ENCODE results near the gene ASB15.
A peak's percentile ranks its signal among the peaks of the same experiment; 100 is the strongest.

ASB15 gene

DNA sequence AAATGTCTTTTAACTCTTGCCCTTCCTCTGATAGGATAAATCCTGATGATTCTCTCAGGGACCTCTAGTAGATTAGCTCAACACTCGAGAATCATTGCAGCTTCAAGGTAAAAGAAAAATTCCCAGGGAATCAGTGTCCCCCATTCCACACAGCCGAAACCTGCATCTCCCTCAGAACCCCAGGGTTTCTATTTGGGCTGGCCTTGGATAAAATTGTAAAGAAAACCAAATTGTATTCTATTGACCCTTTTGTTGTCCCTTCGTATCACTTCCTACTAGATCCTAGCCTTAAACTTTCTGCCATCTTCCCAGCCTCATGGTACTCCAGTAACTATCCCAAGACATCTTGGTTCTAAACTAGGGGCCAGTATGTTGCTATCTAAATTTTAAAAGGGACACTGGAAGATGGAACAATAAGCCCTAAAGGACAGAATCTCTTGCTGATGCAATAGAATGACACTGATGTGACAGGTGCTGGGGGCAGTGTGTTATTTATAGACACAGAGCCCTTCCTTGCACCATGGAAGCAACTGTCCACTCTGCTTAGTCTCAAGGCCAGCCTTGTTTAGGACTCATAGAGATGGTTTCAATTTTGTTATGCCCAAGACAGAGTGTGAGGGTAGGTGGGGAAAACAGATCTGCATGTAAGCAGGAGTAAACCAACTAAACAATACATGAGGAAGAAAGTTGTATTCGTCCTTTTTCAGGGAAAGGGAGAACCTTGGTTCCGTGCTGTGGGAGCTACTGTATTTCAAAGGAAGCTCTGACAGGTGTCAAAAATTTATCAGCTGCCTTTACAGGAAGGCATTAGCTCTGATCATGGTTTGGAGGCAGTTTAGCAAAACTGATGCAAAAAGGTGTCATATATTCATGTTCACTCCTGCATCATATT, 7.6 kb downstream of the ASB15 start:
- H3K9me3 Mint-ChIP-seq, result no peaks in the 10 kb centered on the region
- no peak overlapping the region for H3K27ac Mint-ChIP-seq
- no peaks in the 10 kb centered on the region for H3K4me1 Mint-ChIP-seq
- H3K27me3 Mint-ChIP-seq, result peaks cover 11% of the 10 kb centered on the region
- DNase-seq (ENCODE audit: low spot score in 2 of 2) (no peak), ATAC-seq (ENCODE audit: low read depth) (no peak)
- H3K36me3 Mint-ChIP-seq, result no peaks in the 10 kb centered on the region
- no peak overlapping the region for H3K4me3 Mint-ChIP-seq

DNA sequence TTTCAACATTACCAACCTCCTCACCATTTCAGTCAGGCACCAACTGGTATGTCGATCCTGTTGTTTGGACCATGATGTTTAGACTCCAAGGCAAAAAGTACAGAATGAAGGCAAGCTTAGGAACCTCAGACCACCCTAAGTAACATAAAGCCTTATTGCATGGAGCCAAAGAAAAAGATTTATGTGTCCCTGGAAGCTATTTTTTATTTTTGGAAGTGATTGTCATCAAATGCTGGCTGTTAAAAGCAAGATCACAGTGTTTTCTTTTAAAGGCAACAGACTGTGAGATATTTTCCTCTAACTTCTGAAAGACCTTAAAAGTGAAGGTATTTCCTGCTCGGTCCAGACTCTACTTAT, 8.2 kb downstream of the ASB15 start:
- H3K4me3 Mint-ChIP-seq, result no peak overlapping the region
- no peak overlapping the region for H3K27ac Mint-ChIP-seq
- DNase-seq (ENCODE audit: low spot score in 2 of 2) (no peak), ATAC-seq (ENCODE audit: low read depth) (no peak)
- H3K4me1 Mint-ChIP-seq, result no peaks in the 10 kb centered on the region
- no peaks in the 10 kb centered on the region for H3K36me3 Mint-ChIP-seq
- peaks cover 11% of the 10 kb centered on the region for H3K27me3 Mint-ChIP-seq
- H3K9me3 Mint-ChIP-seq, result no peaks in the 10 kb centered on the region

DNA sequence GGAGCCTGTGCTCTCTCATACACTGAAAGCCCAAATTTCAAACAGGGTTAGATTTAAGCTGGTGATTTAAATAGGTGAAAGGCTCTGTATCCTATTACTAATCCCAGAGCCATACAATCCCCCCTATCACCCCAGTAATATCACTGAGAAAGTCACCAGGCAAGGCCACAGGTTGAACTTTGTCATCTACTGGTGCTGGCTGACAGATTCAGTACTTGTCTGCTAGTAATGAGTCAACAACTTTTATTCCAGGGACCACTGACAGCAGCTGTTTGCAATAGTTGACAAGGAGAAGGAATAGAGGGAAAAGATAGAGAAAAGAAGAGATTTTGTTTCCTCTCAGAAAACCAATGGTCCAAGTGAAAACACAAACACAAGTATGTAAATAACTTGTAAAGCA, 10.4 kb downstream of the ASB15 start:
- Mint-ChIP-seq H3K9me3 (no peaks in the 10 kb centered on the region), H3K36me3 (no peaks in the 10 kb centered on the region), H3K4me3 (no peak overlapping the region), H3K27ac (no peak overlapping the region), H3K27me3 (peaks cover 11% of the 10 kb centered on the region), H3K4me1 (no peaks in the 10 kb centered on the region)
- ATAC-seq (ENCODE audit: low read depth) (no peak), DNase-seq (ENCODE audit: low spot score in 2 of 2) (no peak)

DNA sequence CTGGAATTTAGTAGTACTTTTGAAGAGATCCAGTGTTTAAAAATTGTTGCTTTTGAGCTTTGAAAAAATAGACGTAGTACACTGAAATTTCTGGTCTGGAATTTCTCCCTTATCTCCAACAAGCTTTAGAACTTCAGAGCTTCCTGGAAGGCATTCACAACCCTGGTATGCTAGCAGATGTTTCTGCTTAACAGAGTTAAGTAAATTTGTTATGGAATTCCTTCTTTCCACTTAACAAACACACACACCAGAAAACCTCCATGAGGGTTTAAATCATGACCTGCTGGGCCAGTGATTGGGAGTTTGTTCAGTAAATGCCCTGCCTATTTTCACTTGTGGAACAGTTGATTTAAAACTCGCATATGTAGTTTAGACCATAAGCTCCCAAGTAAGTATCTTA, 13.7 kb downstream of the ASB15 start:
- no peaks in the 10 kb centered on the region for H3K4me1 Mint-ChIP-seq
- no peak overlapping the region for H3K27ac Mint-ChIP-seq
- ATAC-seq (ENCODE audit: low read depth) (no peak), DNase-seq (ENCODE audit: low spot score in 2 of 2) (no peak)
- peaks cover 12% of the 10 kb centered on the region for H3K27me3 Mint-ChIP-seq
- no peak overlapping the region for H3K4me3 Mint-ChIP-seq
- no peaks in the 10 kb centered on the region for H3K9me3 Mint-ChIP-seq
- H3K36me3 Mint-ChIP-seq, result no peaks in the 10 kb centered on the region

DNA sequence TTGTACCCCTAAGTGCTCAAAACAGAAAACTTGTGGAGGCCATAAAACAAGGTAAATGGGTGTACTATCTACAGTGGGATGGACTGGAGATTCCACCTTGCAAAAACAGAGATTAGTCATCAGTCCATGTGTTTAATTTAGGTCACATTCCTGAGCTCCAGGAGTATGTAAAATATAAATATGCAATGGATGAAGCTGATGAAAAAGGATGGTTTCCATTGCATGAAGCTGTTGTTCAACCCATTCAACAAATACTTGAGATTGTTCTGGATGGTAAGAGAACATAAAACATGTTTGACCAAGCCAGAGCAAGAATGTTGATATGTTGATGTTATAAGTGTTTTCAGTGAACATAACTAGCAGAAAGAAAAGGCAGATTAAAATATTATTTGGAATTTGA, 14.6 kb downstream of the ASB15 start:
- H3K36me3 Mint-ChIP-seq, result no peaks in the 10 kb centered on the region
- DNase-seq (ENCODE audit: low spot score in 2 of 2) (no peak), ATAC-seq (ENCODE audit: low read depth) (no peak)
- no peak overlapping the region for H3K27ac Mint-ChIP-seq
- no peak overlapping the region for H3K4me3 Mint-ChIP-seq
- H3K4me1 Mint-ChIP-seq, result no peaks in the 10 kb centered on the region
- peaks cover 12% of the 10 kb centered on the region for H3K27me3 Mint-ChIP-seq
- no peaks in the 10 kb centered on the region for H3K9me3 Mint-ChIP-seq

DNA sequence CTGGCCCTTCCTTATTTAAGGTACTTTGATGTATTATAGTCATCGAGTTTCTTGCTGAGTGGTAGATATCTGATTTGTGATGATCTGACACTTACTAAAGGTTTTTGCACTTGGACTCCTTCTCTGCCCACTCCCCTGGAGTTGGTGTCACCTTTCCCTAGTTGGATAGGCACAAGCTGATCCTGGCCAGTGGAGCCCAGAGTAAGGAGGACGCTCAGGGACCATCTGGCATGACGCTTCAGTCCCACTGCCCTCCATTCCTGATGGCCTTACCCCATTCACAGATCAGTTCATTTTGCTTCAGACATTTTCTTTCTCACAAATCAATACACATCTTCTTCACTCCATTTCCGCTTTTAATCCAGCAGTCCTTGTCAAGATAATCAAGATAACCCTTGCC, 20.1 kb downstream of the ASB15 start:
- Mint-ChIP-seq H3K9me3 (no peaks in the 10 kb centered on the region), H3K27me3 (peaks cover 9% of the 10 kb centered on the region), H3K4me1 (peaks cover 4% of the 10 kb centered on the region), H3K4me3 (no peak overlapping the region), H3K36me3 (no peaks in the 10 kb centered on the region), H3K27ac (no peak overlapping the region)
- DNase-seq (ENCODE audit: low spot score in 2 of 2) (no peak), ATAC-seq (ENCODE audit: low read depth) (no peak)

DNA sequence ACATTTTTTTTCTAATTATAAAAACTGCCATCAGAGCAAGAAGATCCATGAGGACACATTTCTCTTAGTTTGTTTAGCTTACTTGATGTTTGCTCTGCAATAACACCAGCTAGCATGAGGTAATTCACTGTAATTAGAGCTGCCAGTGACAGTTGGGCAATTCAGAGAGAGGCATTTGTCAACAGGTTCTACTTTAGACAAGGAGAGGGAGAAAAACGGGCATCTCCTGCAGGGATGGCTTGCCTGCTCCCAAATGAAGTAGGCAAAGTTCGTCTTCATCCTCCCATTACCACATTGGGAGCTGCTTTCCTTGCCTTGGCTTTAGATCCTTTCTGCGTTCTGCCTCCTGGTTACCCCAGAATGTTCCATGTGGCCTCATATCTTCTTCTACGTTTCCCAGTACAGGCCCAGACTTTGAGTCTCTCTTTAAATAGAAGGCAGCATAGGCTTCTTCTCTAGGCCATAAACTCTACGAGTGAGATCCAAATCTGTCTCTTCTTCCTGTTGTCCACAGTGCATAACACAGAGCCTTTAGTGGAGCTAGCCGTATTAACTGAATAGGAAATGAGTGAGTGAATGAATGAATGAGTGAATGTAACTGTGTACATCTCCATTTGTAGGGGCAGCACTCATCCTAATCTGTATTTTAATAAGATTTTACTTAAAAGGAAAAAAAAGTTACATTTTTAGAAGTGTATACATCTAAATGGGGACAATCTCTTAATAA, 21.2 kb downstream of the ASB15 start:
- Mint-ChIP-seq H3K36me3 (no peaks in the 10 kb centered on the region), H3K4me1 (peaks cover 4% of the 10 kb centered on the region), H3K27me3 (peaks cover 7% of the 10 kb centered on the region), H3K9me3 (no peaks in the 10 kb centered on the region), H3K27ac (no peak overlapping the region), H3K4me3 (no peak overlapping the region)
- no peak for ATAC-seq (ENCODE audit: low read depth)
- no peak for DNase-seq (ENCODE audit: low spot score in 2 of 2)

DNA sequence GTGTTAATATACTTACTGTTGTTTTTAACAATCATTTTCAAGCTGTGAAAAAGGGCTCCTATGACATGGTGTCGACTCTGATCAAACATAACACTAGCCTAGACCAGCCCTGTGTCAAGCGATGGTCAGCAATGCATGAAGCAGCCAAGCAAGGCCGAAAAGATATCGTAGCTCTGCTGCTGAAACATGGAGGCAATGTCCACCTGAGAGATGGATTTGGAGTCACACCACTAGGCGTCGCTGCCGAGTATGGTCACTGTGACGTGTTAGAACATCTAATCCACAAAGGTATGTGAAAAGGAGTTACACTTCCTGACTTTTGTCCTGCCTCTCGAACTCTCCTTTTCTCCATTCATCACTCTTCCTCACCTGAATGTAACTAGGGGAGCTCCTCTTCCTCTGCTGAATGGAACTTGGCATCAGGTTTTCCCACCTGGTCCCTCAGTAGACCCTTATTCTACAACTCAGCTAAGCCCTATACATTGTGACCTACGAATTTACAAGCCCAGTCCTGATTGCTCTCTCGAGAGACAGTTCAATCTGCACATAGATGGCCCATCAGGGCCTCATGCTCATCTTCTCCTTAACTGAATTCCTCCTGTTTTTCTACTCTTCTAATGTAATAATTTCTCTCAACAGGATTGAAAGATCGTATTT, 23.0 kb downstream of the ASB15 start:
- peaks cover 6% of the 10 kb centered on the region for H3K27me3 Mint-ChIP-seq
- no peaks in the 10 kb centered on the region for H3K9me3 Mint-ChIP-seq
- no peaks in the 10 kb centered on the region for H3K36me3 Mint-ChIP-seq
- ATAC-seq (ENCODE audit: low read depth) (peak; percentile 44), DNase-seq (ENCODE audit: low spot score in 2 of 2) (peak; percentile 33 to 37)
- H3K4me1 Mint-ChIP-seq, result peaks cover 4% of the 10 kb centered on the region
- no peak overlapping the region for H3K4me3 Mint-ChIP-seq
- H3K27ac Mint-ChIP-seq, result no peak overlapping the region

DNA sequence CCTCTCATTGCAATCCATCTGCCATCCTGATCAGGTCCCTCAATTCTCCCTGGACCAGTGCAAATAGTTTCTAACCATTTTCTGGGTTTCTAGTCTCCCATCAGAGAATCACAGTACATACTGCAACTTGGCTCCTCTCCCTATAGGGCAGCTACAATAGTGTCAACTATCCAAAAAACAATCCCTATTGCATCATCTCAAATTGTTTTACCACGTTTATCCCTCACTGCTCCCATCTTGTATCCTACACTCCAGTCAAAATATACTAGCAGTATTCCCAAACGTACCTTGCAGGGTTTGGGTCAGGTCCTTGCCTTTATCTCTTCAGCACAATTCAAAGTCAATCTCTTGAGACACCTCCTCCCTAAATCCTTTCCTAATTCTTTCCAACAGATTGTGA, 23.6 kb downstream of the ASB15 start:
- Mint-ChIP-seq H3K36me3 (no peaks in the 10 kb centered on the region), H3K27ac (no peak overlapping the region), H3K4me3 (no peak overlapping the region), H3K9me3 (no peaks in the 10 kb centered on the region), H3K4me1 (peaks cover 4% of the 10 kb centered on the region), H3K27me3 (peaks cover 6% of the 10 kb centered on the region)
- DNase-seq (ENCODE audit: low spot score in 2 of 2) (no peak), ATAC-seq (ENCODE audit: low read depth) (no peak)

DNA sequence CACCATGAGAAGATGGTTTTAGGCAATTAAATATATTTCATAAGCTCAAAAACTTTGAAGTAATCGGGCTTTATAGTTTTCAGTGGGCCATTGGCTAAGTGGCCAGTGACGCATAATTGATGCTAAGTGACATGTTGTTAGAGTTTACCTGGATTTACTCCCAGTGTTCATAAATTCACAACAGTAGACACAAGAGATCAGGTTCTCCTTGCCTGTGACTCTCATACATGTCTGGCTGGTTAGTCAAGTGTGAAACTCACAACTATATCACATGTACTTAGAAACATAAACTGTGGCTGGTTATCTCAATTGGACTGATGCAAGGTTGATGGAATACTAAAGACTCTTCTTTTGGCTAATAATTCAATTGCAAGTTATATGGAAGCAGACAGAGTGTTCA, 26.2 kb downstream of the ASB15 start:
- Mint-ChIP-seq H3K36me3 (no peaks in the 10 kb centered on the region), H3K4me3 (no peak overlapping the region), H3K27ac (no peak overlapping the region), H3K9me3 (no peaks in the 10 kb centered on the region), H3K4me1 (peaks cover 4% of the 10 kb centered on the region), H3K27me3 (peaks cover 5% of the 10 kb centered on the region)
- no peak for DNase-seq (ENCODE audit: low spot score in 2 of 2)
- ATAC-seq (ENCODE audit: low read depth), result no peak

DNA sequence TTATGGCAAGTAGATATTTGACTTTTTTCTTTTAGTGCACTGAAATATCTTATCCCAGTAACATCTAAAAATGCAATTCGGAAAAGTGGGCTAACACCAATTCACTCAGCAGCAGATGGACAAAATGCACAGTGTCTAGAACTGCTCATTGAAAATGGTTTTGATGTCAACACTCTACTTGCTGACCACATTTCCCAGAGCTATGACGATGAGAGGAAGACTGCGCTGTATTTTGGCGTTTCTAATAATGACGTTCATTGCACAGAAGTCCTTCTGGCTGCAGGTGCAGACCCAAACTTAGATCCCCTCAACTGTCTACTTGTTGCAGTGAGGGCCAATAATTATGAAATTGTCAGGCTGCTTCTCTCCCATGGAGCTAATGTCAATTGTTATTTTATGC, 27.2 kb downstream of the ASB15 start:
- Mint-ChIP-seq H3K4me3 (no peak overlapping the region), H3K36me3 (no peaks in the 10 kb centered on the region), H3K27ac (no peak overlapping the region), H3K4me1 (peaks cover 4% of the 10 kb centered on the region), H3K9me3 (no peaks in the 10 kb centered on the region), H3K27me3 (peaks cover 6% of the 10 kb centered on the region)
- DNase-seq (ENCODE audit: low spot score in 2 of 2), result no peak
- ATAC-seq (ENCODE audit: low read depth), result no peak

DNA sequence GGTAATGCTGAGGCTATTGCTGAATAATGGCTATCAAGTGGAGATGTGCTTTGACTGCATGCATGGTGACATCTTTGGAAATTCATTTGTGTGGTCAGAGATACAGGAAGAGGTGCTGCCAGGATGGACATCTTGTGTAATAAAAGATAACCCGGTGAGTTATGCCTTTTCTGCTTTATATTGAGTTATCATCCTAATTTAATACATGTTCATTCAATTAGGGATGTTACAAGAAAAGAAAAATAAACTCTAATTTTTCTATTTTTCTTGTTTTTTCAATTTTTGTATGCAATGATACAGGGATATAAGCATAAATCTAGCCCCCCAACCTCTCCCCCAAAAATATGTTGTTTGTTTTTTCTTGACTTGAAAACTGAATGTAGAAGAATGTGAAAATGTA, 27.7 kb downstream of the ASB15 start:
- Mint-ChIP-seq H3K36me3 (no peaks in the 10 kb centered on the region), H3K4me1 (peaks cover 4% of the 10 kb centered on the region), H3K4me3 (no peak overlapping the region), H3K9me3 (no peaks in the 10 kb centered on the region), H3K27me3 (peaks cover 6% of the 10 kb centered on the region), H3K27ac (no peak overlapping the region)
- ATAC-seq (ENCODE audit: low read depth), result no peak
- DNase-seq (ENCODE audit: low spot score in 2 of 2), result no peak

DNA sequence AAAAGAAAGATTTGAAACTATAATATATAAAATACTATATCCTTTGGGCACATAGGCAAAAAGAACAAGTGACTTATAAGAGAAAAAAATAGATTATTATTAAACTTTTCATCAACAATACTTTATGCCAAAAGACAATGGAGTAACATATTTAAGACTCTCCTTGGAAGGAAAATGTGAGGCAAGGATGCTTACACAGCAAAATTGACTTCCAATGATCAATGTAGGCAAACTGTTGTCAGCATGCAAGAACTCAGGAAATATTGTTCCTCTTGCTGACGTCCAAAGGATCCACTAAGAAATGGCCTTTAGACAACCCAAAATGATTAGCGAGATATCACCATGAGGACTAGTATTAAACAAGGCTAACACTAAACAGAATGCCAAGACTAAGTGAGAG, 31.2 kb downstream of the ASB15 start:
- no peak overlapping the region for H3K27ac Mint-ChIP-seq
- no peaks in the 10 kb centered on the region for H3K4me1 Mint-ChIP-seq
- H3K9me3 Mint-ChIP-seq, result no peaks in the 10 kb centered on the region
- no peak for ATAC-seq (ENCODE audit: low read depth)
- no peaks in the 10 kb centered on the region for H3K36me3 Mint-ChIP-seq
- H3K4me3 Mint-ChIP-seq, result no peak overlapping the region
- peaks cover 10% of the 10 kb centered on the region for H3K27me3 Mint-ChIP-seq
- no peak for DNase-seq (ENCODE audit: low spot score in 2 of 2)

DNA sequence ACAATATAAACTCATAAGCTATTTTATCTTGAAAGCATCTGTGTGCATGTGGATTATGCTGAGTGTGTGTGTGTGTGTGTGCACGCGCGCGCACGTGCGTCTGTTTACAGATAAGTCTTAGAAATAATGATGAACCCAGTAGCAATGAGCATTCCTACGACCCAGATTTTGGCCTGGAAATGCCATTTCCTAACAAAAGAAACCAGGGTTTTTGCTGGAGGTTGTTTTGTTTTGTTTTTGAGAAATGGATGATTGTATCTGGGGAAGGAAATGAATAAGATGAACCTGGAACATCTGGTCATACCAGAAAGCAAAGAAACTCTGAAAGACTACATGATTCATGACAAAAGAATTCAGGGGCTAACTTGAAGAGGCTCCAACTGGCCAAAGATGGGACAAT, 31.9 kb downstream of the ASB15 start:
- Mint-ChIP-seq H3K9me3 (no peaks in the 10 kb centered on the region), H3K4me1 (no peaks in the 10 kb centered on the region), H3K27ac (no peak overlapping the region), H3K27me3 (peaks cover 11% of the 10 kb centered on the region), H3K36me3 (no peaks in the 10 kb centered on the region), H3K4me3 (no peak overlapping the region)
- ATAC-seq (ENCODE audit: low read depth), result no peak
- no peak for DNase-seq (ENCODE audit: low spot score in 2 of 2)

Data from memory B cell (primary cell).